Smooth muscle cell (in vitro differentiated cells): ENCODE data around the gene KLHL26. TPM values are rescaled to one million over a fixed set of nuclear protein-coding genes. Genes with fewer than 3 reads are reported as not detected.
A peak's percentile ranks its signal among the peaks of the same experiment; 100 is the strongest.

Source experiments
- DNase-seq: peaks from one replicate; lab custom pipeline; 2025; ENCODE audit not compliant: unreplicated experiment; lab: John Stamatoyannopoulos, UW
- H2AFZ ChIP-seq: fragments of 200-600 bp; sonication (generic); 2 replicates; pipeline ENCODE4 v1.6.0; 2016; ENCODE audit warnings: antibody characterized with exemption, low read depth, mild to moderate bottlenecking
- H3F3A ChIP-seq: fragments of 200-600 bp; sonication (generic); 2 replicates; pipeline ENCODE4 v1.6.0; 2017; ENCODE audit warnings: antibody characterized with exemption, low read depth
- H3K27ac ChIP-seq: fragments of 200-600 bp; sonication (generic); 2 replicates; pipeline ENCODE4 v1.5.1; 2016; ENCODE audit warnings: low read depth, mild to moderate bottlenecking
- H3K27me3 ChIP-seq: fragments of 200-600 bp; sonication (generic); 2 replicates; pipeline ENCODE4 v1.6.1; 2016; ENCODE audit warnings: low read depth, mild to moderate bottlenecking
- H3K36me3 ChIP-seq: fragments of 200-600 bp; sonication (generic); 2 replicates; pipeline ENCODE4 v1.5.1; 2016; ENCODE audit warnings: low read depth
- H3K4me1 ChIP-seq: fragments of 200-600 bp; sonication (generic); 2 replicates; pipeline ENCODE4 v1.5.1; 2016; ENCODE audit warnings: low read depth
- H3K4me2 ChIP-seq: fragments of 200-600 bp; sonication (generic); 2 replicates; pipeline ENCODE4 v1.6.0; 2016; ENCODE audit warnings: mild to moderate bottlenecking
- H3K4me3 ChIP-seq: fragments of 200-600 bp; sonication (generic); 2 replicates; pipeline ENCODE4 v1.5.1; 2016; ENCODE audit warnings: mild to moderate bottlenecking
- H3K79me2 ChIP-seq: fragments of 200-600 bp; sonication (generic); 2 replicates; pipeline ENCODE4 v1.6.0; 2016; ENCODE audit warnings: low read depth, mild to moderate bottlenecking
- H3K9ac ChIP-seq: fragments of 200-600 bp; sonication (generic); 2 replicates; pipeline ENCODE4 v1.6.0; 2016; ENCODE audit warnings: low read depth
- H3K9me3 ChIP-seq: fragments of 200-600 bp; sonication (generic); replicated peaks from 2 replicates; pipeline ENCODE4 v1.5.1; 2016; ENCODE audit warnings: low read depth
- H4K20me1 ChIP-seq: fragments of 200-600 bp; sonication (generic); 2 replicates; pipeline ENCODE4 v1.6.0; 2016; ENCODE audit warnings: low read depth
- WGBS: methylation state at CpG from one replicate; pipeline ENCODE4 v1.1.7; 2016; ENCODE audit warnings: low lambda C conversion rate; 5-methylcytosine and 5-hydroxymethylcytosine counted together
- polyA plus RNA-seq: library from polyadenylated mRNA; unstranded; fragments of >200 nt; fragmentation: Nextera tagmentation; extraction: Ambion mirVana; gene quantifications from 2 replicates; pipeline ENCODE4 v1.2.1, GENCODE V29; 2016
- total RNA-seq: library from RNA; depleted of rRNA; stranded (reverse); fragments of >200 nt; gene quantifications from 2 replicates; pipeline ENCODE4 v1.2.3, GENCODE V29; 2014
- TF ChIP-seq, protein P1 (sequence below): fragments of 200-600 bp; sonication (generic); IDR thresholded peaks from 2 replicates; pipeline ENCODE4 v1.5.1; 2017; ENCODE audit warnings: borderline replicate concordance, mild to moderate bottlenecking, antibody characterized with exemption; ENCODE audit not compliant: insufficient read depth, poor library complexity, severe bottlenecking

KLHL26 gene
- total and polyA plus RNA-seq, 2 experiments from 2014 or later, result 3.9 to 7.6 TPM

DNA sequence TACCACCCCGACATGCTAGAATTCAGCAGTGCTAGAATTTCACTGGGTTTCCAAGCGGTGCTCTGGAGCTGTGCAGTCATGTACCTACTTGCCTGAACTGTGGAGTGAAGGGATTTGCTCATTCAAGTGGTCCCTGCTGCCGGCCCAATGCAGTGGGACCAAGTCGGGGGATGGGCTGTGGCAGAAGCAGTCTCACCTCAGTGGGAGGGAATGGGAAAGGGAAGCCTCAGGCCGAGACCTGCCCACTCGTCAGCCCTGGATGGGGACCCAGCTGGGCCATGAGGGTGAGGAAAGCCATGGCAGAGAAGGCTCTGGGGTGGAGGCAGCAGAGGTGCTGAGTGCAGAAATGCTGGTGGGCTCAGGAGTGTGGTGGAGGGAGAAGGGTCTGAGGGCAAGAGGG is 14.9 kb downstream of the KLHL26 start:
- peak overlapping the region; percentile 95 for H3K27ac ChIP-seq
- peaks cover 23% of the 10 kb centered on the region for H3F3A ChIP-seq
- TF ChIP-seq, protein P1, sequence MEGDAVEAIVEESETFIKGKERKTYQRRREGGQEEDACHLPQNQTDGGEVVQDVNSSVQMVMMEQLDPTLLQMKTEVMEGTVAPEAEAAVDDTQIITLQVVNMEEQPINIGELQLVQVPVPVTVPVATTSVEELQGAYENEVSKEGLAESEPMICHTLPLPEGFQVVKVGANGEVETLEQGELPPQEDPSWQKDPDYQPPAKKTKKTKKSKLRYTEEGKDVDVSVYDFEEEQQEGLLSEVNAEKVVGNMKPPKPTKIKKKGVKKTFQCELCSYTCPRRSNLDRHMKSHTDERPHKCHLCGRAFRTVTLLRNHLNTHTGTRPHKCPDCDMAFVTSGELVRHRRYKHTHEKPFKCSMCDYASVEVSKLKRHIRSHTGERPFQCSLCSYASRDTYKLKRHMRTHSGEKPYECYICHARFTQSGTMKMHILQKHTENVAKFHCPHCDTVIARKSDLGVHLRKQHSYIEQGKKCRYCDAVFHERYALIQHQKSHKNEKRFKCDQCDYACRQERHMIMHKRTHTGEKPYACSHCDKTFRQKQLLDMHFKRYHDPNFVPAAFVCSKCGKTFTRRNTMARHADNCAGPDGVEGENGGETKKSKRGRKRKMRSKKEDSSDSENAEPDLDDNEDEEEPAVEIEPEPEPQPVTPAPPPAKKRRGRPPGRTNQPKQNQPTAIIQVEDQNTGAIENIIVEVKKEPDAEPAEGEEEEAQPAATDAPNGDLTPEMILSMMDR, result no peak
- no peaks in the 10 kb centered on the region for H3K9me3 ChIP-seq
- H3K4me2 ChIP-seq, result peak overlapping the region; percentile 80
- H3K27me3 ChIP-seq, result no peaks in the 10 kb centered on the region
- 70% methylated on average over 6 of the region's 6 CpGs for WGBS
- H3K9ac ChIP-seq, result no peak overlapping the region
- H2AFZ ChIP-seq, result no peak overlapping the region
- peaks cover 22% of the 10 kb centered on the region for H3K4me1 ChIP-seq
- H3K79me2 ChIP-seq, result peaks cover 11% of the 10 kb centered on the region
- DNase-seq, result no peak
- H3K36me3 ChIP-seq, result no peaks in the 10 kb centered on the region
- no peak overlapping the region for H3K4me3 ChIP-seq
- peaks cover 7% of the 10 kb centered on the region for H4K20me1 ChIP-seq

DNA sequence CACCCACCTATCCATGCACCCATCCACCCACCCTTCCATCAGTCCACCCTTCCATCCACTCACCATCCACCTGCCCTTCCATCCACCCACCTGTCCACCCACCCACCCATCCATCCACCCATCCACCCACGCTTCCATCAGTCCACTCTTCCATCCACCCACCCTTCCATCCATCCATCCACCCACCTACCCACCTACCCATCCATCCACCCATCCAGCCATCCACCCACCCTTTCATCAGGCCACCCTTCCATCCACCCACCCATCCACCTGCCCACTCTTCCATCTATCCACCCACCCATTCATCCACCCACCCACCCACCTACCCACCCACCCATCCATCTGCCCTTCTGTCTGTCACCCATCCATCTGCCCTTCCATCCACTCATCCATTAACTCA is 17.0 kb downstream of the KLHL26 start:
- no peaks in the 10 kb centered on the region for H3K36me3 ChIP-seq
- peaks cover 14% of the 10 kb centered on the region for H3K79me2 ChIP-seq
- H4K20me1 ChIP-seq, result peaks cover 3% of the 10 kb centered on the region
- DNase-seq, result no peak
- TF ChIP-seq, protein P1, result no peak
- H3F3A ChIP-seq, result peaks cover 26% of the 10 kb centered on the region
- no peak overlapping the region for H3K4me2 ChIP-seq
- no peaks in the 10 kb centered on the region for H3K9me3 ChIP-seq
- no peak overlapping the region for H3K9ac ChIP-seq
- H3K27me3 ChIP-seq, result no peaks in the 10 kb centered on the region
- no peak overlapping the region for H3K4me3 ChIP-seq
- H2AFZ ChIP-seq, result no peak overlapping the region
- no CpG with 5 or more reads among the region's 1 CpG for WGBS
- no peak overlapping the region for H3K27ac ChIP-seq
- H3K4me1 ChIP-seq, result peaks cover 37% of the 10 kb centered on the region

DNA sequence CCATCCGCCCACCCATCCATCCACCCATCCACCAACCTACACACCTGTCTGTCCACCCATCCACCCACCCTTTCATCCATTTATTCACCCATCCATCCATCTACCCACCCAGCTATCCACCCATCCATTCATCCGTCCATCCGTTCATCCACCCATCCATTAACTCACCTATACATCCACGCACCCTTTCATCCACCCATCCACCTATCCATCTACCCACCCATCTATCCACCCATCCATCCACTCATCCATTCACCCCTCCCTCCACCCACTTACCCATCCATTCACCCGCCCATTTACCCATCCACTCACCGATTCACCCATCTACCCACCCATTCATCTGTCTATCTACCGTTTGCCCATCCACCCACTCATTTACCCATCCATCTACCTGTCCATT is 17.6 kb downstream of the KLHL26 start:
- no peaks in the 10 kb centered on the region for H4K20me1 ChIP-seq
- H2AFZ ChIP-seq, result no peak overlapping the region
- TF ChIP-seq, protein P1, result no peak
- no peaks in the 10 kb centered on the region for H3K36me3 ChIP-seq
- no peak overlapping the region for H3K4me2 ChIP-seq
- H3K27me3 ChIP-seq, result no peaks in the 10 kb centered on the region
- H3K27ac ChIP-seq, result no peak overlapping the region
- no peaks in the 10 kb centered on the region for H3K9me3 ChIP-seq
- H3F3A ChIP-seq, result peaks cover 30% of the 10 kb centered on the region
- 96% methylated on average over 6 of the region's 7 CpGs for WGBS
- H3K4me1 ChIP-seq, result peaks cover 39% of the 10 kb centered on the region
- no peak overlapping the region for H3K9ac ChIP-seq
- DNase-seq, result no peak
- no peak overlapping the region for H3K4me3 ChIP-seq
- peaks cover 14% of the 10 kb centered on the region for H3K79me2 ChIP-seq

DNA sequence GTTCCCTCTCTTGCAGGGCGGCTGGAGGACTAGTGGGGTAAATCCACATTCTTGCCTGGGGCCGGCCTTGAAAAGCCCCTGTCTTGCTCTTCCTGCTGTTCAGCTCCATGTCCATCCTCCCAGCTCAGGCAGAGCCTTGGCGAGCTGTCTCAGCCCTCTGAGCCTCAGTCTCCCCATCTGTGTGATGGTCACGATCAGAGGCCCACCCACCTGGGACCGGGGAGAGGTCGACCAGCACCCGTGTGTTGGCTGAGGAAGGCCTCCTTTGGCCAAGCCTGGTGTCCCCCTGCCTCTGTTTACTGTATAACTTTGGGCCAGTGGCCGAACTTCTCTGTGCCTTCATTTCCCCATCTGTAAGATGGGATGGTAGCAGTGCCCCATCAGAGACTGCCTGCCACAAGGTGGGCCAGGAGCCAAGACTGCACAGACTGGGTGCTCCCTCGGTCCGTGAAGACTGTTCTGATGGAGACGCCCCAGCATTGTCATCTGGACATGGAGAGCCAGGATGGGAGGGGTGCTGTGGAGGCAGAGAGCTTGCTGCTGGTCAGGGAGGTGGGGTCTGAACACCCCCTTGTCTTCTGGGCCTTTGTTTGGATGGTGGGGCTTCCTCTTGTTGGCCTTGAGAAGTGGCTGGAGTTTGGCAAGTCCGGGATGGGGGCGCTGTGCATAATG is 18.5 kb downstream of the KLHL26 start:
- Histone ChIP-seq H3K9me3 (no peaks in the 10 kb centered on the region), H3F3A (peaks cover 27% of the 10 kb centered on the region), H3K4me2 (no peak overlapping the region), H3K9ac (no peak overlapping the region), H2AFZ (no peak overlapping the region), H3K79me2 (peaks cover 14% of the 10 kb centered on the region), H3K36me3 (no peaks in the 10 kb centered on the region), H4K20me1 (no peaks in the 10 kb centered on the region), H3K27me3 (no peaks in the 10 kb centered on the region), H3K4me3 (no peak overlapping the region), H3K27ac (no peak overlapping the region), H3K4me1 (peaks cover 37% of the 10 kb centered on the region)
- no peak for DNase-seq
- WGBS, result 97% methylated on average over 13 of the region's 13 CpGs
- TF ChIP-seq, protein P1, result no peak
